Measurements from ENCODE around the gene PRL.

DNA sequence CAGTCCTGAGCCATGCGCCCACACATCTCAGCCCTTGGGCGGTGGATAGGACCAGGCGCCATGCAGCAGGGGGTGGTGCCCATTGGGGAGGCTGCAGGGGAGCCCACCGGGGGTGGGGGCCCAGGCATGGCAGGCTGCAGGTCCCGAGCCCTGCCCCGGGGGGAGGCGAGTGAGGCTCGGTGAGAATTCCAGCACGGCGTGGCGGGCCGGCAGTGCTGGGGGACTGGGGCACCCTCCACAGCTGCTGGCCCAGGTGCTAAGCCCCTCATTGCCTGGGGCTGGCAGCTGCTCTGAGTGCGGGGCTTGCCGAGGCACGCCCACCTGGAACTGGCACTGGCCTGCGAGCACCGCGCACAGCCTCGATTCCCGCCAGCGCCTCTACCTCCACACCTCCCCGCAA lies 21.6 kb upstream of the PRL start:
- TF ChIP-seq, protein P1, sequence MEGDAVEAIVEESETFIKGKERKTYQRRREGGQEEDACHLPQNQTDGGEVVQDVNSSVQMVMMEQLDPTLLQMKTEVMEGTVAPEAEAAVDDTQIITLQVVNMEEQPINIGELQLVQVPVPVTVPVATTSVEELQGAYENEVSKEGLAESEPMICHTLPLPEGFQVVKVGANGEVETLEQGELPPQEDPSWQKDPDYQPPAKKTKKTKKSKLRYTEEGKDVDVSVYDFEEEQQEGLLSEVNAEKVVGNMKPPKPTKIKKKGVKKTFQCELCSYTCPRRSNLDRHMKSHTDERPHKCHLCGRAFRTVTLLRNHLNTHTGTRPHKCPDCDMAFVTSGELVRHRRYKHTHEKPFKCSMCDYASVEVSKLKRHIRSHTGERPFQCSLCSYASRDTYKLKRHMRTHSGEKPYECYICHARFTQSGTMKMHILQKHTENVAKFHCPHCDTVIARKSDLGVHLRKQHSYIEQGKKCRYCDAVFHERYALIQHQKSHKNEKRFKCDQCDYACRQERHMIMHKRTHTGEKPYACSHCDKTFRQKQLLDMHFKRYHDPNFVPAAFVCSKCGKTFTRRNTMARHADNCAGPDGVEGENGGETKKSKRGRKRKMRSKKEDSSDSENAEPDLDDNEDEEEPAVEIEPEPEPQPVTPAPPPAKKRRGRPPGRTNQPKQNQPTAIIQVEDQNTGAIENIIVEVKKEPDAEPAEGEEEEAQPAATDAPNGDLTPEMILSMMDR (IDR thresholded peaks at IDR 0.05; ENCODE audit: borderline replicate concordance, extremely low read depth, low read length, poor library complexity, severe bottlenecking) = no peak
- TF ChIP-seq EZH2 (IDR thresholded peaks at IDR 0.05; ENCODE audit: borderline replicate concordance, low read depth, low read length, severe bottlenecking) = no peak

Measured in DND-41 (cell line).